Fibroblast of the aortic adventitia (primary cell): ENCODE measurements around the gene HABP4. TPM values are rescaled to one million over a fixed set of nuclear protein-coding genes. Genes with fewer than 3 reads are reported as not detected.

Experiments
- DNase-seq: peaks from one replicate; pipeline ENCODE4 v3.0.0-alpha.2; 2010; ENCODE audit warnings: low read depth
- H3K4me3 ChIP-seq: 2 replicates; pipeline ENCODE4 v1.5.1; 2011; ENCODE audit warnings: low read depth, mild to moderate bottlenecking, control low read depth, low read length, moderate library complexity
- total RNA-seq: library from RNA; depleted of rRNA; stranded (reverse); fragments of >200 nt; gene quantifications from 2 replicates; pipeline ENCODE4 v1.2.3, GENCODE V29; 2012; ENCODE audit warnings: low replicate concordance
- TF ChIP-seq, protein P1 (sequence below): IDR thresholded peaks from 2 replicates; pipeline ENCODE4 v1.5.1; 2011; ENCODE audit warnings: mild to moderate bottlenecking, low read length, control low read depth, inconsistent platforms; ENCODE audit not compliant: insufficient read depth

HABP4 gene
- total RNA-seq, 1 donor: 16.7 TPM

DNA sequence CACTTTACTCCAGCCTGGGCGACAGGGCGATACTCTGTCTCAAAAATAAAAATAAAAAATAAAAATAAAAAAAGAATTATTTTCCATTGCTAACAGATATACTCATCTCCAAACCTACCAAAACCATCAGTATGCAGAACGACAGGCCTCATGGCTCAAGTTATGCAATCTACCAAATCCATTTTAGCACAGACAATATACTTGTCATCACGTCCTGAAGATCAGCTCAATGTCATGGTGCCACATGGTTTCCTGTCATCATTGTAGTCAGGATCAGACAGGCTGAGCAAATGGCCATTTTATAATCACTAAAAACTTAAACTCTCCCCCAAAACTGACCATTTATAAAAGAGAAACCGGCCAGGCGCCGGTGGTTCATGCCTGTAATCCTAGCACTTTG, 69.1 kb downstream of the HABP4 start:
- TF ChIP-seq, protein P1, sequence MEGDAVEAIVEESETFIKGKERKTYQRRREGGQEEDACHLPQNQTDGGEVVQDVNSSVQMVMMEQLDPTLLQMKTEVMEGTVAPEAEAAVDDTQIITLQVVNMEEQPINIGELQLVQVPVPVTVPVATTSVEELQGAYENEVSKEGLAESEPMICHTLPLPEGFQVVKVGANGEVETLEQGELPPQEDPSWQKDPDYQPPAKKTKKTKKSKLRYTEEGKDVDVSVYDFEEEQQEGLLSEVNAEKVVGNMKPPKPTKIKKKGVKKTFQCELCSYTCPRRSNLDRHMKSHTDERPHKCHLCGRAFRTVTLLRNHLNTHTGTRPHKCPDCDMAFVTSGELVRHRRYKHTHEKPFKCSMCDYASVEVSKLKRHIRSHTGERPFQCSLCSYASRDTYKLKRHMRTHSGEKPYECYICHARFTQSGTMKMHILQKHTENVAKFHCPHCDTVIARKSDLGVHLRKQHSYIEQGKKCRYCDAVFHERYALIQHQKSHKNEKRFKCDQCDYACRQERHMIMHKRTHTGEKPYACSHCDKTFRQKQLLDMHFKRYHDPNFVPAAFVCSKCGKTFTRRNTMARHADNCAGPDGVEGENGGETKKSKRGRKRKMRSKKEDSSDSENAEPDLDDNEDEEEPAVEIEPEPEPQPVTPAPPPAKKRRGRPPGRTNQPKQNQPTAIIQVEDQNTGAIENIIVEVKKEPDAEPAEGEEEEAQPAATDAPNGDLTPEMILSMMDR: no peak
- no peak overlapping the region for H3K4me3 ChIP-seq
- DNase-seq: no peak

GRCh38 chr9:96519787-96520186, 69.8 kb downstream of the HABP4 start:
- H3K4me3 ChIP-seq: no peak overlapping the region
- peak; percentile 68 for DNase-seq
- TF ChIP-seq, protein P1: no peak

DNA sequence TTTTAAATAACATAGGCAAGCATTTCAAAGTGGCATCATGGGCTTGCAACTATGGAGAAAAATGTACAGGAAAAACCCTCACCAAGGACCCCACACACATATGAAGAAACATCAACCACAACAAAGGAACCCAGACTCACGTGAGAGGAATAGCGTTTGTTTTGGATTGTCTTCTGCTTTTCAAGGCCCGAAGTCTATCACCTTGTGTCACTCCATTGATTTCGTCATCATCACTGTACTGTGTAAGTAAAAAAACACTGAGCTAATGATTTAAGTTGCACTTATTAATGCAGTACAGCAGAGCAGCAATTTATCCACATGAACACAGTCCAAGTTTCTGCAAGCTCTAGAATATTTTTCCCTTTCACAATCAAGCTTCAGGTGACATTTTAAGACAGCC, 72.4 kb downstream of the HABP4 start:
- DNase-seq: no peak
- H3K4me3 ChIP-seq: no peak overlapping the region
- TF ChIP-seq, protein P1: no peak

GRCh38 chr9:96523374-96523773, 73.4 kb downstream of the HABP4 start:
- TF ChIP-seq, protein P1: no peak
- DNase-seq: peak; percentile 81

GRCh38 chr9:96524045-96524444, 74.1 kb downstream of the HABP4 start:
- TF ChIP-seq, protein P1: no peak
- H3K4me3 ChIP-seq: no peak overlapping the region
- DNase-seq: peak; percentile 30

More at GRCh38 chr9:96523374-96523773, 73.4 kb downstream of the HABP4 start:
- no peak overlapping the region for H3K4me3 ChIP-seq

- no peak for DNase-seq
- TF ChIP-seq, protein P1: no peak
- no peak overlapping the region for H3K4me3 ChIP-seq
These were observed 74.8 kb downstream of the HABP4 start for GRCh38 chr9:96524764-96525163.

DNA sequence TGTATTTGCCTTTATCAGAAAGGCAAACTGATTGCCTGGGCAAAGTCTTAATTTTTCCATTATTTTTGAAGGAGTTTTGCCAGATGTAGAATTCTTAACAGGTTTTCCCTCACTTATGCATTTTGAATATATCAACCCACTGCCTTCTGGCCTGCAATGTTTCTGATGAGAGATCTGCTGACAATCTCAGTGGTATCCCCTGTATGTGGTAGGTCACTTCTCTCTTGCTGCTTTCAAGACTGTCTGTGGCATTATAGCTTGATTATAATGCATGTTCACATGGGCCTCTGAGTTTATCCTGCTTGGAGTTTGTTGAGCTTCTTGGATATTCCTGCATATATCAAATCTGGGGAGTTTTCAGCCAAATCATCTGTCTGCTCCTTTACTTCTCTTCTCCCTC, 82.2 kb downstream of the HABP4 start:
- no peak overlapping the region for H3K4me3 ChIP-seq
- DNase-seq: no peak
- TF ChIP-seq, protein P1: no peak
